NCI-H1105 (cell line): Measurements from ENCODE around the gene DNAJB11.

Experiments used
- DNase-seq: peaks from one replicate; lab custom pipeline; 2025; lab: John Stamatoyannopoulos, UW

Gene DNAJB11

GRCh38 chr3:186596568-186597287 lies 26.2 kb downstream of the DNAJB11 start:
- DNase-seq, result no peak

DNA sequence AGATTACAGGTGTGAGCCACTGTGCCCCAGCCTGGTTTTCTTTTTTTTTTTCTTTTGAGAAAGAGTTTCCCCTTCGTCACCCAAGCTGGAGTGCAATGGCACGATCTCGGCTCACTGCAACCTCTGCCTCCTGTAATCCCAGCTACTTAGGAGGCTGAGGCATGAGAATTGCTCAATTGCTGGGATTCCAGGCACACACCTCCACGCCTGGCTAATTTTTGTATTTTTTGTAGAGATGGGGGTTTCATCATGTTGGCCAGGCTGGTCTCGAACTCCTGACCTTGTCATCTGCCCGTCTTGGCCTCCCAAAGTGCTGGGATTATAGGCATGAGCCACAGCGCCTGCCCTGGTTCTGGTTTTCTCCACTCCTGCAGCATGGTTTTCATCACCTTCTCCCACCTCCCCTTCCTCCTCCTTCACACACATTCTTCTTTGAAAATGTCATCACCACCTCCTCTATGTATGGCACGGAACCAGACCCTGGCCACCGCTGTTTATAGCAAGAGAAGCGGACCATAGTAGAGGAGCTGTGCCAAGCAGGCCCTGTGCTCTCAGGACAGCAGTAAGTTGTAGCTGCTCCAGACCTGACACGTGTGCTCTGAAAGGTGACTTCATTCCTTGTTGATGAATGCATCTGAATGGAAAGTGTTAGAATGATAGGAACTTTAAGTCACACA lies 27.7 kb downstream of the DNAJB11 start:
- DNase-seq, result no peak

DNA sequence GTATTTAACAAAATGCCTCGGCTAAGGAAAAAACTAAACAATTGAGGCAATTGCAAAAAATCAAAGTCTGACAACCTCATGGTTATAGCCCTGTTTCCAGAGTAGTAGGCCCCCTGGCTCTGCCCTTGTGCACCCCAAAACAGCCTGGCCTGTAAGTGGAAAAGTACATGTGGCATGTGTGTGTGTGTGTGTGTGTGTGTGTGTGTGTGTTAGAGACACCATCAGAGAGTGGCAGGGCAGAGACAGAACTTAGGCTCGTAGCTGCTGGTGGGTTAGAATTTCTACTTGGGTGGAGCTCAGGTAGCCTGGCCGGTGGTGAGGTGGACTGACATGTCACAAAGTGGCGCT lies 28.2 kb downstream of the DNAJB11 start:
- no peak for DNase-seq

- DNase-seq, result no peak
These were observed 28.7 kb downstream of the DNAJB11 start for GRCh38 chr3:186599142-186599784.

DNA sequence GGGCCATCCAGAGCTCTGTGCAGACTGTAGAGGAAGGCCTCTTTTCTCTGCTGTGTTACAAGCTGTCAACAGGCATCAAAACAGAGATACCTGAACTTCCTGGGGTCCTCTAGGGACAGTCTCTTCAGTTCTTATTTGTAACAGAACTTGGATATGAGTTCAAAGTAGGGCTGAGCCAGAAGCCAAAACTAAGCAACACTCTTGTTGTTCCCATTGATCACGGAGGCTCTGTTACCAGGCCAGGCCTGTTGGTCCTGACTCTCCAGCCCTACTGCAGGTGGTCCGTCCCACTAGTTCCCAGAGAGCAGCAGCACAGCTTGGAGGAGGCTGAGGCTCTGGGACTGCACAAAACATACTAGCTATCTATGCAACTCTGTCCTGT lies 29.3 kb downstream of the DNAJB11 start:
- no peak for DNase-seq

- DNase-seq, result no peak
These were observed 30.4 kb downstream of the DNAJB11 start for GRCh38 chr3:186600896-186601295.

DNA sequence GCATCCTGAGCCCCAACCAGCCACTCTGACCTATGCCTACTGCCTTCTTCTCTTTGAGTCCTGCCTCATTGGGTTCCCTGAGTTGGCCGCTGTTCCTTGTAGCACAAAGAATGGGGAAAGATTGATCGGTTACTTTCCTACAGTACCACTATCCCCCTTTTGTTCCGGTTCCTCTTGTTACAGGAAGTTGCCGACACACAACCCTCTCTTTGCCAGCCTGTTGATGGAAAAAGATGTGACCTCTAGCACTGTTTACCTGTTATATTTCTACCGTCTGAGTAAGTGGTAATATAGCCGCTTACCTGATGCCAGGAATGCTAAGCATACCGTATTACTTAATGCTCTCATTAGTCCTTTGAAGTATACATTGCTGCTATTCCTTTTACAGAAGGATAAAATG lies 32.6 kb downstream of the DNAJB11 start:
- no peak for DNase-seq

DNA sequence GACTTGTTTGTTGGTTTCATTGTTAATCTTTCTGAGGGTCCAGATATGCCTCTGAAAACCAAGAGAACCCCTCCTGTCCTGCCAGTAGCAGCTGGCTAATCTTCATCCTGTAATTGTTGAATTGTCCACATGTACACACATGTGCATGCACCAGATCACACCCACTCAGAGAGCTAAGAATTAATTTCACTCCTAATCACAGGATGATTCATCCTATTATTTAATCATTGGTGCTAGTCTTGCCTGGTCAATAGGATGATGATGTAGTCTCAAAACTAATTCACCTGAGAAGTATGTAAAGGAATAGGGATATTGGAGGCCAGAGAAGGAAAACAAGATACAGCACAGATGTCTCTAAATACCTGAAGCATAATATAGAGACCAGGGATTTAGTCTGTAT lies 34.6 kb downstream of the DNAJB11 start:
- no peak for DNase-seq

DNA sequence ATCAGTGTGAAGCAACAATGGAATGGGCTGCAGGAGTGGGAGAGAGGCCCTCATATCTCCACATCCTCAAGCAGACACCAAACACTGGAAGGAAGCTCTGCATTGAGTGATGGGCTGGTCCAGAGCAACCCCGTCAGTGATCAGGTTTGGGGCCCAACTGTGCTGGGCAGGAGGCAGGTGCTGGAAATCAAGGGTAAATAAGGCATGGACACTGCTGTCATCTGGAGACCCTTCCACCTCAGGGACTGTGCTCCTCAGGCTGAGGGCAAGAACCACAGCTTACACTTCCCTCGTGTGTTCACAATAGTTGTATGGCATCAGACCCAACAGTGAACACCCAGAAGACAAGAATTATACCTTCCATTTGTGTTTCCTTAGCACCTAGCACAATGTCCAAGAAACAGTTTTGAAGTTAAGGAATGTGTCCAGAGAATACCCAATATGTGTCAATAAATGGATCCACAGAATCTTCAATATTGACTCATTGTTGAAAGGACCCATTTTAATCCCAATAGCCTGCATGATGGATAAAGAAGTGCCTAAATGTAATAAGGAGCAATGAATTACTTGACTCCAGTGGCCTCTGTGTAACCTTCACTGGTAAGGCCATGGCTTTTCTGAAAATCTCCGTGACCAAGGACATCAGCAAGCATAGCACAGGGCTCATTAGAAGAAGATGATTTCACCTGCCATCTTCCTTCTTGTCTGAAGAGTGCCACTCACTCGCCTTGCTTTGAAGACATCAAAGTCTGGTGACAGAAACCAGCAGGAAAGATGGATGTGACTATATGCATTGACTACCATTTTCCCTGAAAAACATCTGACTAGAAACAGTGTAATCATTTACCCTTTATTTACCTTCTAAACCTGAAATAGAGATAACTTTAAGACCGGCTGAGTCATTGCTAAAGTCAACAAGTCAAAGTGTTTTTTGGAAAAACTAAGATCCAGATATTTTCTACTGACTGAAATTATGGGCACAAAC lies 35.3 kb downstream of the DNAJB11 start:
- no peak for DNase-seq

DNA sequence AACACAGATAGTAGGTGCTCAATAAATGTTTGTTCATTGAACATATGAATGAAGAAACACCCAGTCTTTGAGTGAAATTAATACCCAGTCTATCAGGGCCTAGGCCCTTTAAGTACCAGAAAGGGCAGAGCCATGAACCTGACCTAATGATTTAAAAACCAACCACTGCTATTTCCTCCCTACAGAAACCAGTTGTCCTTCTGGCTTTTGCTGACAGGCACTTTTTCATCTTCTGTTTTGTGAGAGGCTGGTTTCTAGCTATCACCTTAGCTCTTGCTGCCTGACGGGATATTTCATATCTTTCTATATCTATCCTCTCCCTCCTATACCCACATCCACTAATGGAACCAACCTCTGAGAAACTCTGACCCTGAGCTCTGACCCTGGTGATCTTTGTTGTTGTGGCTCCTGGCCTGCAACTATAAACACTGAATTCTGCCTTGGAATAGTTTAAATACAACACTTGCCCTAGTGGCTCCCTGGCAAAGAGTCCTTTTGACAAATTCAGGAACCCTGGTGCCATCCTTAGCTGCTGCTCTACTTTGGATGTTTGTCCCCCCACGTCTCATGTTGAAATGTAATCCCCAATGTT lies 38.2 kb downstream of the DNAJB11 start:
- no peak for DNase-seq

DNA sequence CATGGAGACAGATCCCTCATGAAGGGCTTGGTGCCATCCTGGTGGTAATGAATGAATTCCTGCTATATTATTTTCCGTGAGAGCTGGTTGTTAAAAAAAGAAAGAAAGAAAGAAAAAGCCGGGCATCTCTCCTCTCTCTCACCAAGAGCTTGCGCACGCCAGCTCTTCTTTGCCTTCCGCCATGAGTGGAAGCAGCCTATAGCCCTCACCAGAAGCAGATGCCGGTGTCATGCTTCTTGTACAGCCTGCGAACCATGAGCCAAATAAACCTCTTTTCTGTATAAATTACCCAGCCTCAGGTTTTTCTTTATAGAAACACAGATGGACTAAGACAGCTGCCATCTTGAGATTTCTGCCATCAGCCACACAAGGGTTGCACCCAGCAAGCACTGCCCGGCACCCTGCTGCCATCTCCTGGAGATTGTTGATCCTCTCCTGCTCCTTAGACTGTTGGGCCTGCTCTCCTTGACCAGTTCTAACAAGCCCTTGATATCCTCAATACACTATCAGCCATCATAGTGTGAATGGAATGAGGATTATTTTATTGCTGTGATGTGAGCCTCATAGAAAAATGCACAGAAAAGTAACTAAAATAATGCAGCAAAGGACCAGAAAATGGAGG lies 38.8 kb downstream of the DNAJB11 start:
- DNase-seq, result no peak

DNA sequence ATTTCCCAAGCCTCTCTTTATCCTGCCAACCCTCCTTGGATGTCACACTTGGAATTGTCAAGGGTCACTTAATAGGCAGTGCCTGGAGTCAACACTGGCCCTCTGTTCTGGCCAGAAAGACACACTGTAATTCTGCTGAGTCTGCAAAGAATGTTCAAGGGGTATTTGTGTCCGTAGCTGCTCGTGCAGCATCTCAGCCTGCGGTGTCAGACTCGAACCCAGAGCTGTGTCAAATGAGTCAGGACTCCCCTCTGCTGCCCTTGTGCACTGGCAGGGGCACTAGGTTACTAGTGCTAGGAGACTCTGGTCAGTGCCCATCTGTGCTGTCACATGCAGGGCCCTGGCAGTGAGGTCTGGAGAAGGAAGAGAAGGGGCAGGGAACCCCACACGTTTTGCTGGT lies 41.5 kb downstream of the DNAJB11 start:
- DNase-seq, result no peak

GRCh38 chr3:186612721-186613636 lies 42.5 kb downstream of the DNAJB11 start, which contains the start of gene AHSG:
TSS of gene AHSG (plus strand) at chr3:186613060. CDS start at chr3:186613142, 82 bp downstream.
- DNase-seq, result no peak

- no peak for DNase-seq
These were observed 43.2 kb downstream of the DNAJB11 start for GRCh38 chr3:186613637-186614265.

DNA sequence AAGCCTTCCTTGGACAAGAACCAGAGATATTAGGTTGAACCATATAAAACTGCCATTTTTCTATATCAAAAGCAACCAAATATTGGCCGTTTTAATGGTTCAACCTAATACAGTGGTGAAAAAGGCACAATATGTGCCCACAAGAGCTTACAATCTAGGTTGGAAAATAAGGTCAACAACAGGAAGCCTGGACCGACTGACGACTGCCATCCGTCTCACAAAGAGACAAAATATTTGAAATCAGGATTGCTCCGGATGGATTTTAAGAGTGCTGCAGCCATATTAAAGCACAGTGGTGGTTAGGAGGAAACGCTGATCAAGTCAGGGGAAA lies 43.7 kb downstream of the DNAJB11 start:
- no peak for DNase-seq

DNA sequence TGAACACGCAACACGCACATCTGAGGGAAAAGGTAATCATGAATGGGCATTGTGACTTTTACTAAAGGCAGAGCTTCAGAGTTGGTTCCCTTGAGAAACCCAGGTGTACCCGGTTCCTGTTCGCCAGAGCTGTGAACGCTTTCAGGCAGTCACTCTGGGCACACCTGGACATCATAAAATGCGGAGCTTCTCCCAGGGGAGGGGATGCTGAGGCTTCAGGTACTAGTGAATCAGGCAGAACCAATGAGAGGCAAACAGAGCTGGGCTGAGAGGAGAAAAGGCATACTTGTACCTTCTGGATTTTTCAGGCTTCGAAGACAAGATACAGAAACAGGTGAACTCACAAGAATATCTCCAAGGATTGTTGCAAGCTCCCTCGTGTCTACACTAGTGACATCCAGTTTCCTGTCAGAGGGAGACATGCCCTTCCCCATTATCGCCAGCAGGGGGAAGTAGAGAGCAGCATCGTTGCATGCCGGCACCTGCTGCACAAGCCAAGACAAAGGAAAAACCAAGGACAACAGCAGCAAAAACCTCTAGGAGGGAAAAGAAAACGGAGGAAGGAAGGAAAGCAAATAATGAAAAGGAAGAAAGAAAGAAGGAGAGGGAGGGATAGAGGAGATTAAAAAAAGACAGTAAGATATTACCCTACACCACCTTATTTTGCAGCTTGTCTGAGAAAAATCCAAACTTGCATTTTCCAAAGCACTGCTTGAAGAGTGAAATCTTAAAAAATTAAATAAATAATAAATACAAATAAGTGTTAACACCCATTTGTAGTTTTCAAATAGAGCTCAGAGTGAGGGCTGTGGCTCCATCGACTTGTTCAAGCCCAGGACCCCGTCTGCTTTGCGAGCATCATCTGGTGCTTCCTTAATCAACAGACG lies 44.3 kb downstream of the DNAJB11 start:
- DNase-seq, result peak; percentile 86

- DNase-seq, result no peak
These were observed 45.7 kb downstream of the DNAJB11 start for GRCh38 chr3:186616299-186616617.

DNA sequence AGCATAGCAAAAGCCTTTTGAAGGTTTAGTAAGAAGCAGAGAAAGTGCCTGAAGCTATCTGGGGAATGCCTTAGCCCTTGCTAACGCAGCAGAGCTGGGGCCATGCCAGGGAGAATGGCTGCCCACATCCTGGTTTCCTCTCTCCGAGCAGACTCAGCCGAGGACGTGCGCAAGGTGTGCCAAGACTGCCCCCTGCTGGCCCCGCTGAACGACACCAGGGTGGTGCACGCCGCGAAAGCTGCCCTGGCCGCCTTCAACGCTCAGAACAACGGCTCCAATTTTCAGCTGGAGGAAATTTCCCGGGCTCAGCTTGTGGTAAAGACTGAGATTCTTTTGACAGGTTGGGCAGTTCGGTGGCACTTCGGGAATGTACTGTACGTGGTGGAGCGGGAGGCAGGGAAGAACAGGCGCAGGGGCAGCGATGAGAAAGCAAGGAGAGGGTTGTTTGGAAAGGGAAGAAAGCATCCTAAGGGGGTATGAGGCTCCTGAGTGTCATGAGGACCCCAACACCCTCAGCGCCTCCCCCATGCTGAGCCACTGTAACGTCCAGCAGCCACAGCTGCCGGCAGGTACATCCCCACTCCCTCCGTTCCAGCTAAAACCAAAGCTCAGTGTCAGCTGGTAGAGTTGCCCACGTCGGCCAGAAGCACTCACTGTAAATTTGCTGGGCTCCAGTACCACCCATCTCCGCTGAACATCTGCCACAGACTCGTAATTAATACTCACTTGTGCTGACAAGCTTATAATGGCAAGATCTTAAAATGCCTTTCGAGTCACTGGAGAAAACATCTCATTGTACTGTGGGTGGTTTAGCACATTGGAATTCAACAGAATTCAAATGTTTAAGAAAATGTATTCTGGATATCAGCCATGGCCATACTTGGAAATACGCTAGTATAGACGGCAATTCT lies 46.8 kb downstream of the DNAJB11 start:
- DNase-seq, result peak; percentile 83
